Spleen (tissue), 11 donors: Measurements from ENCODE around the gene CIITA. TPM values are rescaled to one million over a fixed set of nuclear protein-coding genes. Genes with fewer than 3 reads are reported as not detected.

Source experiments
- DNase-seq: peaks from one replicate; pipeline ENCODE4 v3.0.0-alpha.2; 2020
- H3K27ac ChIP-seq, 8 donors: fragments of 200-600 bp; sonication (generic) in 7 of 8; 1 replicate in 4 of 8; 2 replicates in 4 of 8; pipeline versions ENCODE4 v1.5.0 to v1.8.0; 2016 to 2021; ENCODE audit warnings: inconsistent platforms in 4 of 8, mild to moderate bottlenecking in 4 of 8, moderate library complexity in 1 of 8
- H3K27me3 ChIP-seq, 7 donors: fragments of 200-600 bp; sonication (generic) in 6 of 7; replicated peaks in 1 of 7; 1 replicate in 4 of 7; 2 replicates in 3 of 7; pipeline versions ENCODE4 v1.5.0 to v1.8.0; 2016 to 2021; ENCODE audit warnings: inconsistent platforms in 3 of 7, mild to moderate bottlenecking in 1 of 7
- H3K36me3 ChIP-seq, 6 donors: fragments of 200-600 bp; sonication (generic) in 5 of 6; 1 replicate in 4 of 6; 2 replicates in 2 of 6; pipeline versions ENCODE4 v1.5.0 to v1.8.0; 2016 to 2021; ENCODE audit warnings: inconsistent platforms in 2 of 6
- H3K4me1 ChIP-seq, 6 donors: fragments of 200-600 bp; sonication (generic) in 5 of 6; 1 replicate in 3 of 6; 2 replicates in 3 of 6; pipeline versions ENCODE4 v1.5.0 to v1.8.0; 2016 to 2021; ENCODE audit warnings: inconsistent platforms in 3 of 6
- H3K4me3 ChIP-seq, 8 donors: fragments of 200-600 bp; sonication (generic) in 7 of 8; 1 replicate in 4 of 8; 2 replicates in 4 of 8; pipeline versions ENCODE4 v1.5.0 to v1.8.0; 2016 to 2021; ENCODE audit warnings: inconsistent platforms in 4 of 8, mild to moderate bottlenecking in 4 of 8, moderate library complexity in 2 of 8
- H3K9me3 ChIP-seq, 8 donors: fragments of 200-600 bp; sonication (generic) in 7 of 8; 1 replicate in 4 of 8; 2 replicates in 4 of 8; pipeline versions ENCODE4 v1.5.0 to v1.8.0; 2016 to 2021; ENCODE audit warnings: inconsistent platforms in 4 of 8
- CTCF ChIP-seq, 11 experiments: fragments of 200-600 bp in 7 of 11; fragments of 450-650 bp in 4 of 11; sonication (generic) in 4 of 11; IDR thresholded peaks in 8 of 11; conservative IDR thresholded peaks in 3 of 11; 1 replicate in 7 of 11; 2 replicates in 4 of 11; pipeline versions ENCODE4 v1.4.0 to v1.8.0; 2016 to 2021; ENCODE audit warnings: antibody characterized with exemption in 11 of 11, inconsistent platforms in 4 of 11, mild to moderate bottlenecking in 1 of 11
- POLR2A ChIP-seq, 3 donors: fragments of 450-650 bp; IDR thresholded peaks; one replicate each; pipeline ENCODE4 v1.5.1; 2017; ENCODE audit warnings: antibody characterized with exemption in 3 of 3, mild to moderate bottlenecking in 1 of 3
- POLR2AphosphoS5 ChIP-seq, 3 donors: sonication (generic); formaldehyde crosslinking; IDR thresholded peaks; one replicate each; pipeline ENCODE4 v1.5.1; 2017; ENCODE audit warnings: antibody characterized with exemption in 3 of 3
- WGBS, 5 donors: extraction: QIAGEN DNeasy Blood & Tissue Kit in 3 of 5; methylation state at CpG; one replicate each; pipeline versions ENCODE4 v1.1.5 to v1.1.7; 2013 to 2018; 5-methylcytosine and 5-hydroxymethylcytosine counted together
- intact Hi-C: fragments of 100-400 bp; cut with DNase I; formaldehyde crosslinking; loops from one replicate; pipeline ENCODE4 v1.15.0; 2023; ENCODE audit warnings: low total_unique reads
- polyA plus RNA-seq, 3 donors: library from polyadenylated mRNA; stranded (reverse); fragments of 200-250 nt; gene quantifications; one replicate each; pipeline ENCODE4 v1.2.1, GENCODE V29; 2013
- total RNA-seq, 7 donors: library from RNA; depleted of rRNA in 3 of 7; stranded (reverse); fragments of >200 nt in 3 of 7; fragmentation: NEBNext Ultra II Directional in 4 of 7; extraction: Animal tissue kit (Norgen Biotek cat#: 25700) in 4 of 7; gene quantifications; one replicate each; pipeline versions ENCODE4 v1.1.0 to v1.2.1, GENCODE V29; 2016 to 2021
- donor health status: healthy with polysubstance abuse.
- donor health status: DM: no; HTN: no; CAD: no; lungs with moderate emphysema.
- donor health status: DM: no; HTN: no; CAD: no.
- donor health status: Bipolar disorder and iron deficiency.
- donor health status: healthy.
- donor health status: DM: no; HTN: no; CAD: no.
- donor health status: DM: yes; HTN: yes; CAD: no.

The CIITA gene
- total and polyA plus RNA-seq, 10 donors = 67.0 to 179 (median 125) TPM

- intact Hi-C loops = loop anchor here (5.0 to 10.0 kb wide), 3 partner anchors 389 to 746 kb away; no protein-coding TSS in a partner anchor
- no peaks in the 10 kb centered on the region for H3K9me3 ChIP-seq
- H3K4me1 ChIP-seq = peaks cover 4 to 72% (median 29%) of the 10 kb centered on the region in 6 donors
- no peak for DNase-seq
- WGBS, 5 donors = 74 to 90% (median 79%) methylated on average over 3 of the region's 3 CpGs
- no peak overlapping the region for H3K4me3 ChIP-seq
- no peak overlapping the region for H3K27ac ChIP-seq
- TF ChIP-seq POLR2A (IDR thresholded peaks at IDR 0.05) = no peak
- TF ChIP-seq POLR2AphosphoS5 (IDR thresholded peaks at IDR 0.05) = no peak
- no peak for TF ChIP-seq CTCF (IDR thresholded peaks at IDR 0.05 in 8 of 11, conservative IDR thresholded peaks at IDR 0.05 in 3 of 11)
- H3K36me3 ChIP-seq = peaks cover 0 to 86% (median 34%) of the 10 kb centered on the region in 6 donors
- no peaks in the 10 kb centered on the region for H3K27me3 ChIP-seq
These were observed 91.5 kb downstream of the CIITA start for GRCh38 chr16:10968498-10968897.

GRCh38 chr16:10969615-10970014 lies 92.6 kb downstream of the CIITA start:
- DNase-seq = no peak
- peaks cover 0 to 63% (median 20%) of the 10 kb centered on the region in 6 donors for H3K4me1 ChIP-seq
- peaks cover 0 to 91% (median 37%) of the 10 kb centered on the region in 6 donors for H3K36me3 ChIP-seq
- no peak overlapping the region for H3K4me3 ChIP-seq
- H3K27ac ChIP-seq = peak overlapping the region in 1 of 8 donors; percentile 3
- TF ChIP-seq POLR2A (IDR thresholded peaks at IDR 0.05) (no peak), CTCF (IDR thresholded peaks at IDR 0.05 in 8 of 11, conservative IDR thresholded peaks at IDR 0.05 in 3 of 11) (no peak), POLR2AphosphoS5 (IDR thresholded peaks at IDR 0.05) (no peak)
- no peaks in the 10 kb centered on the region for H3K27me3 ChIP-seq
- no peaks in the 10 kb centered on the region for H3K9me3 ChIP-seq
- intact Hi-C loops = loop anchor here (5.0 to 10.0 kb wide), 3 partner anchors 388 to 745 kb away; no protein-coding TSS in a partner anchor
- 57 to 93% (median 76%) methylated on average over 1 of the region's 1 CpG for WGBS, 5 donors

- WGBS, 5 donors = 66 to 92% (median 89%) methylated on average over 2 of the region's 2 CpGs
- Histone ChIP-seq H3K4me3 (no peak overlapping the region), H3K4me1 (peaks cover 0 to 59% (median 17%) of the 10 kb centered on the region in 6 donors), H3K36me3 (peaks cover 0 to 91% (median 40%) of the 10 kb centered on the region in 6 donors), H3K9me3 (no peaks in the 10 kb centered on the region), H3K27ac (peak overlapping the region in 1 of 8 donors; percentile 4), H3K27me3 (no peaks in the 10 kb centered on the region)
- intact Hi-C loops = no loop called here
- TF ChIP-seq POLR2A (IDR thresholded peaks at IDR 0.05) = no peak
- no peak for TF ChIP-seq CTCF (IDR thresholded peaks at IDR 0.05 in 8 of 11, conservative IDR thresholded peaks at IDR 0.05 in 3 of 11)
- no peak for TF ChIP-seq POLR2AphosphoS5 (IDR thresholded peaks at IDR 0.05)
- DNase-seq = no peak
These were observed 93.1 kb downstream of the CIITA start for GRCh38 chr16:10970065-10970464.

- no peak for DNase-seq
- peaks cover 0 to 100% (median 51%) of the 10 kb centered on the region in 6 donors for H3K36me3 ChIP-seq
- H3K4me3 ChIP-seq = no peak overlapping the region
- peaks cover 0 to 44% (median 4%) of the 10 kb centered on the region in 6 donors for H3K4me1 ChIP-seq
- WGBS, 5 donors = 68 to 87% (median 79%) methylated on average over 3 of the region's 3 CpGs
- H3K27me3 ChIP-seq = no peaks in the 10 kb centered on the region
- no peaks in the 10 kb centered on the region for H3K9me3 ChIP-seq
- no peak overlapping the region for H3K27ac ChIP-seq
- no peak for TF ChIP-seq POLR2AphosphoS5 (IDR thresholded peaks at IDR 0.05)
- no peak for TF ChIP-seq POLR2A (IDR thresholded peaks at IDR 0.05)
- TF ChIP-seq CTCF (IDR thresholded peaks at IDR 0.05 in 8 of 11, conservative IDR thresholded peaks at IDR 0.05 in 3 of 11) = peak; percentile 19 to 82 (median 71)
- intact Hi-C loops = no loop called here
These were observed 94.6 kb downstream of the CIITA start for GRCh38 chr16:10971560-10971961.
